SK-N-SH treated with all-trans-retinoic acid at 6 μM for 48 hours (cell line): ENCODE measurements around the gene ADGRG1.

Source experiments
- ATAC-seq: fragments of 200-7000 bp; cut with Tn5 transposase; 3 replicates; pipeline ENCODE4 v1.9.1; 2020; ENCODE audit warnings: mild to moderate bottlenecking, moderate library complexity
- ARNTL ChIP-seq: fragments of 450-650 bp; formaldehyde crosslinking; IDR thresholded peaks from 2 replicates; pipeline ENCODE4 v1.5.0; 2020; ENCODE audit warnings: low read depth, mild to moderate bottlenecking, moderate library complexity, borderline replicate concordance
- CSDC2 ChIP-seq: fragments of 250-450 bp; sonication (Bioruptor Pico); IDR thresholded peaks from 2 replicates; pipeline ENCODE4 v1.5.0; 2020; ENCODE audit warnings: mild to moderate bottlenecking, moderate library complexity
- CSRNP3 ChIP-seq: fragments of 250-450 bp; sonication (Bioruptor Pico); IDR thresholded peaks from 2 replicates; pipeline ENCODE4 v1.5.1; 2021; ENCODE audit warnings: mild to moderate bottlenecking, moderate library complexity
- GLIS3 ChIP-seq: fragments of 250-450 bp; sonication (Bioruptor Pico); IDR thresholded peaks from 2 replicates; pipeline ENCODE4 v1.5.0; 2020; ENCODE audit warnings: mild to moderate bottlenecking, moderate library complexity
- ISL1 ChIP-seq: fragments of 250-450 bp; sonication (Bioruptor Pico); IDR thresholded peaks from 2 replicates; pipeline ENCODE4 v2.1.2; 2022; ENCODE audit warnings: mild to moderate bottlenecking, moderate library complexity
- OSR1 ChIP-seq: fragments of 250-450 bp; sonication (Bioruptor Pico); IDR thresholded peaks from 2 replicates; pipeline ENCODE4 v1.8.0; 2022; ENCODE audit warnings: moderate library complexity, mild to moderate bottlenecking, inconsistent platforms
- PATZ1 ChIP-seq: fragments of 250-450 bp; sonication (Bioruptor Pico); IDR thresholded peaks from 2 replicates; pipeline ENCODE4 v1.8.0; 2020; ENCODE audit warnings: mild to moderate bottlenecking, moderate library complexity, borderline replicate concordance
- POU6F1 ChIP-seq: fragments of 250-450 bp; sonication (Bioruptor Pico); IDR thresholded peaks from 2 replicates; pipeline ENCODE4 v1.8.0; 2021; ENCODE audit warnings: low read depth, mild to moderate bottlenecking, moderate library complexity, borderline replicate concordance
- PPARA ChIP-seq: fragments of 250-450 bp; sonication (Bioruptor Pico); IDR thresholded peaks from 2 replicates; pipeline ENCODE4 v1.5.0; 2020; ENCODE audit warnings: mild to moderate bottlenecking, borderline replicate concordance
- RARB ChIP-seq: fragments of 250-450 bp; sonication (Bioruptor Pico); IDR thresholded peaks from 2 replicates; pipeline ENCODE4 v1.8.0; 2021; ENCODE audit warnings: mild to moderate bottlenecking, moderate library complexity
- ZC3H10 ChIP-seq: fragments of 250-450 bp; sonication (Bioruptor Pico); IDR thresholded peaks from 2 replicates; pipeline ENCODE4 v1.5.1; 2021; ENCODE audit warnings: mild to moderate bottlenecking, moderate library complexity
- ZFP3 ChIP-seq: fragments of 250-450 bp; sonication (Bioruptor Pico); IDR thresholded peaks from 2 replicates; pipeline ENCODE4 v1.5.0; 2020; ENCODE audit warnings: mild to moderate bottlenecking, moderate library complexity
- ZFP30 ChIP-seq: fragments of 450-650 bp; formaldehyde crosslinking; IDR thresholded peaks from 2 replicates; pipeline ENCODE4 v1.5.0; 2022; ENCODE audit warnings: mild to moderate bottlenecking, moderate library complexity
- ZNF565 ChIP-seq: fragments of 450-650 bp; formaldehyde crosslinking; conservative IDR thresholded peaks from 2 replicates; pipeline ENCODE4 v1.5.0; 2020; ENCODE audit warnings: low read depth, mild to moderate bottlenecking, moderate library complexity
- ZNF70 ChIP-seq: fragments of 450-650 bp; formaldehyde crosslinking; IDR thresholded peaks from 2 replicates; pipeline ENCODE4 v1.5.0; 2020; ENCODE audit warnings: mild to moderate bottlenecking, moderate library complexity
- ZNF8 ChIP-seq: fragments of 450-650 bp; formaldehyde crosslinking; IDR thresholded peaks from 2 replicates; pipeline ENCODE4 v1.5.0; 2020; ENCODE audit warnings: mild to moderate bottlenecking, moderate library complexity
- TF ChIP-seq, protein P1 (sequence below): fragments of 250-450 bp; sonication (Bioruptor Pico); IDR thresholded peaks from 2 replicates; pipeline ENCODE4 v1.5.0; 2020; ENCODE audit warnings: mild to moderate bottlenecking, moderate library complexity

The ADGRG1 gene

DNA sequence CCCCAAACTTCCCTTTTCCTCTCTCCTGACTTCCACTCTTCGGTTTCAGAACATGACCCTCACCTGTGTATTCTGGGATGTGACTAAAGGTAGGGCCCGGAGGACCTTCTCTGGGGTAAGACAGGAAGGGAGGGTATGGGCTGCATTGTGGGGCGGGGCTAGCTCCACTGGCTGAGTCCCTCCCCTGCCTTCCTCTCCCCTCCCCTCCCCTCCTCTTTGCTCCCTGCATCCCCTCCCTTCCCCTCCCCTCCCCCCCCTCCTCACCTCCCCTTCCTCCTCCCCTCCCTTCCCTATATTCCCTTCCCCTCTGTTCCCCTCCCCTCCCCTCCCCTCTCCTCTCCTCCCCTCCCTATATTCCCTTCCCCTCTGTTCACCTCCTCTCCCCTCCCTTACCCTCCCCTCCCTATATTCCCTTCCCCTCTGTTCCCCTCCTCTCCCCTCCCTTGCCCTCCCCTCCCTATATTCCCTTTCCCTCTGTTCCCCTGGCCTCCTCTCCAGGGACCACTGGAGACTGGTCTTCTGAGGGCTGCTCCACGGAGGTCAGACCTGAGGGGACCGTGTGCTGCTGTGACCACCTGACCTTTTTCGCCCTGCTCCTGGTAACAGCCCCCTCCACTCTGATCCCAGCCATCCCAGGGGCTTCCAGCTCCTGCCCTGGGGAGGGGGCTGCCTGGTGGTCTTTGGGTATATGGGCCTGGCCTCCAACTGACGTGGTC lies 51.5 kb downstream of the ADGRG1 start:
- TF ChIP-seq RARB (CRISPR knock-in tag), result no peak
- no peak for TF ChIP-seq ISL1 (CRISPR knock-in tag)
- no peak for TF ChIP-seq ARNTL
- no peak for ATAC-seq

GRCh38 chr16:57680842-57681375 lies 52.5 kb downstream of the ADGRG1 start:
- no peak for ATAC-seq
- no peak for TF ChIP-seq ISL1 (CRISPR knock-in tag)

DNA sequence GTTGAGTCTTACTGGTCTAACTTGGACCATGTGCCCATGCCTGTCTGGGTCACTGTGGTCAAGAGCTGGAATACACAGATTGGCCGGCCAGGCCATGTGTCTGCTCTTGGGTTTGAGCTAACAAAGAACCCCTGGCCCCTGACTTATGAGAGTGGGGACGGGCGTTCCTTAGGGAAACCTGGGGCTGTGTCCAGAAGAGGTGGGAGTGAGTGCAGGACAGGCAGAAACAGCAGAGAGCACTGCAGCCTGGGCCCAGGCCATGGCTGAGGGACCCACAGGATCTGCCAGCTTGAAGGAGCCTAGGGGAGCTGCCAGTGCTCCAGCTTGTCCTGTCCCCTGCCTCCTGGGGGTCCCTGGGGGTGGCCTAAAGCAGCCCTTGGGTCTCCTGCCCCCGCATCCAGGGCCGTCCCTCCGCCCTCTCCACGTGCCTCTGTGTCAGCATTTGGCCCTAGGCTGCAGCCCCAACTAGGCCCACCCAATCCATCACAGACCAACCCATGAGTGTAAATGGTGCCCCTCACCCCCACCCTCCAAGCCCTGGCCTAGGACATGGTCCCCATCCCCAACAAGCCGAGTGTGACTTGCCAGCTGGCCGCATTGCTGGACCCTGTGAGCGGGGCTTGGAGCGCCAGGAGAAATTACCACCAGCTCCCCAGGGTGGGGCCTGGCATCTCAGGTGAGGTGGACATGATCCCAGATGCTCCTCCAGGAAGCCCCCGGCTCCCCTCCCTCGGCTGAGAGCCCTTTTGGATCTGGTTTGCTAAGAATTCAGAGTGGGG lies 53.7 kb downstream of the ADGRG1 start:
- TF ChIP-seq CSRNP3 (CRISPR knock-in tag) (no peak), PPARA (CRISPR knock-in tag) (no peak), CSDC2 (CRISPR knock-in tag) (no peak), ZC3H10 (no peak), ZNF565 (CRISPR knock-in tag) (no peak), ZNF8 (CRISPR knock-in tag) (no peak), ZFP30 (CRISPR knock-in tag) (no peak), ZNF70 (no peak), PATZ1 (CRISPR knock-in tag) (no peak), GLIS3 (no peak), ARNTL (no peak)
- TF ChIP-seq, protein P1, sequence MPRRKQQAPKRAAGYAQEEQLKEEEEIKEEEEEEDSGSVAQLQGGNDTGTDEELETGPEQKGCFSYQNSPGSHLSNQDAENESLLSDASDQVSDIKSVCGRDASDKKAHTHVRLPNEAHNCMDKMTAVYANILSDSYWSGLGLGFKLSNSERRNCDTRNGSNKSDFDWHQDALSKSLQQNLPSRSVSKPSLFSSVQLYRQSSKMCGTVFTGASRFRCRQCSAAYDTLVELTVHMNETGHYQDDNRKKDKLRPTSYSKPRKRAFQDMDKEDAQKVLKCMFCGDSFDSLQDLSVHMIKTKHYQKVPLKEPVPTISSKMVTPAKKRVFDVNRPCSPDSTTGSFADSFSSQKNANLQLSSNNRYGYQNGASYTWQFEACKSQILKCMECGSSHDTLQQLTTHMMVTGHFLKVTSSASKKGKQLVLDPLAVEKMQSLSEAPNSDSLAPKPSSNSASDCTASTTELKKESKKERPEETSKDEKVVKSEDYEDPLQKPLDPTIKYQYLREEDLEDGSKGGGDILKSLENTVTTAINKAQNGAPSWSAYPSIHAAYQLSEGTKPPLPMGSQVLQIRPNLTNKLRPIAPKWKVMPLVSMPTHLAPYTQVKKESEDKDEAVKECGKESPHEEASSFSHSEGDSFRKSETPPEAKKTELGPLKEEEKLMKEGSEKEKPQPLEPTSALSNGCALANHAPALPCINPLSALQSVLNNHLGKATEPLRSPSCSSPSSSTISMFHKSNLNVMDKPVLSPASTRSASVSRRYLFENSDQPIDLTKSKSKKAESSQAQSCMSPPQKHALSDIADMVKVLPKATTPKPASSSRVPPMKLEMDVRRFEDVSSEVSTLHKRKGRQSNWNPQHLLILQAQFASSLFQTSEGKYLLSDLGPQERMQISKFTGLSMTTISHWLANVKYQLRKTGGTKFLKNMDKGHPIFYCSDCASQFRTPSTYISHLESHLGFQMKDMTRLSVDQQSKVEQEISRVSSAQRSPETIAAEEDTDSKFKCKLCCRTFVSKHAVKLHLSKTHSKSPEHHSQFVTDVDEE (CRISPR knock-in tag), result no peak

DNA sequence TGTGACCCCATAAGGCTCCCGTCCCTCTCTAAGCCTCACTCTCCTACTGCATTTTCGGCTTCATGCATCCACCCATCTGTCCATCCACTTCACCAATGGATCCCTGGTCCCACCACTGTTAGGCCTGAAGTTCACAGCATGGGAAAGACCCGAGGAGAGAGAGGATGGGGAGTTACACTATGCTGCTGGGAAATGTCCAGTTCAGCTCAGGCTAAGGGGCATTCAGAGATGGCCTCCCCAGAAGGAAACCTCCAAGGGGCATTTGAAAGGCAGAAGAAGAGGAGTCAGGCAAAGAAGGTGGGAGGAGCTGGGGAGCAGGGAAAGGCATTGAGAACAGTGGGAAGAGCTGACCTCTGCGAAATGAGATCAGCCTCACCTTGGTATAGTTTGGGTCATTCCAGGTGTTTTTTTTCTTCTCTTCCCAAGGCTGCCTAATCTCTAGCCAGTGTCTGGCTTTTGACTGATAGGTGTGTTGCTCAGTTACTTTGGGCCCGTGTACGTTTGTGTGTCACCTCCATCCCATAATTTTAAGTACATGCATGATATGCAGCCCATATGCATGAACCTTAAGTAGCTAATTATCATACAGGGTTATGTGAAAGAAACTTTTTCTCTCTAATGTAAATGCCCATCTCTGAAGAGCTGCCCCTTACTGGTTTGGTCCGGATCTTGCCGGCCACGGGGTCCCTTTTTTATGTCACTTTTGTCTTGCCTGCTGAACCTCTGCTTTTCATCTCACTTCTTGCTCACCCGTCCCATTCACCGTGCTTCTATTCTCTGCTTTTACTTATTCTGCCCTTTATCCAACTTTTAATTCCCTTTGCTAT lies 54.6 kb downstream of the ADGRG1 start:
- no peak for ATAC-seq
- TF ChIP-seq ARNTL, result no peak
- TF ChIP-seq ZFP3 (CRISPR knock-in tag), result no peak
- TF ChIP-seq ZNF565 (CRISPR knock-in tag), result no peak

More for the DNA sequence above, 53.7 kb downstream of the ADGRG1 start:
- no peak for ATAC-seq

DNA sequence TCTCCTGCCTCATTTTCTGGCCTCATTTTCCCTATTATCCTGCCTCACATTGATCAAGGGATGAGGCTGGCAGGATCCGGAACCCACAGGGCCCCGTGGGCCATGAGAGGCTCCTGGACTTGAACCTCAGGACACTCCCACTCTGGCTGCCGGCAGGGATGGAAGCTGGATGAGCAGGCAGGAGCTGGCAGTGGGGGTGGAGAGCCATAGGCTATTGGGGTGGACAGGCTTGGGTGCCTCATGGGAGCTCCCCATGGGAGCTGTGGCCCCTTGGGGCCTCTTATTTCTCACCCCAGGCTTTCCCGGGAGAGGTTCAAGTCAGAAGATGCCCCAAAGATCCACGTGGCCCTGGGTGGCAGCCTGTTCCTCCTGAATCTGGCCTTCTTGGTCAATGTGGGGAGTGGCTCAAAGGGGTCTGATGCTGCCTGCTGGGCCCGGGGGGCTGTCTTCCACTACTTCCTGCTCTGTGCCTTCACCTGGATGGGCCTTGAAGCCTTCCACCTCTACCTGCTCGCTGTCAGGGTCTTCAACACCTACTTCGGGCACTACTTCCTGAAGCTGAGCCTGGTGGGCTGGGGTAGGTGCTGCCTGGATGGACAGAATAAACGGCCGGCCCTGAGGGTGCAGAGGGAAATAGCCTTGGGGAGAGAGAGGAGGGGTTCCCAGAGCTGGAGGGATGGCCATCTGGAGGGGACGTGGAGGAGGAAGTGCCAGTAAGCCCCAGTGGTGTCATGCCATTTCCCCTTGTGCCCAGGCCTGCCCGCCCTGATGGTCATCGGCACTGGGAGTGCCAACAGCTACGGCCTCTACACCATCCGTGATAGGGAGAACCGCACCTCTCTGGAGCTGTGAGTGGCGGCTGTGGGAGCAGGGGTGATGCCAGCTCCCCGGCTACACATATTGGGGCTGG lies 55.5 kb downstream of the ADGRG1 start:
- no peak for ATAC-seq
- no peak for TF ChIP-seq CSDC2 (CRISPR knock-in tag)
- TF ChIP-seq PPARA (CRISPR knock-in tag), result no peak
- no peak for TF ChIP-seq CSRNP3 (CRISPR knock-in tag)
- TF ChIP-seq ZNF70, result no peak
- TF ChIP-seq POU6F1, result no peak
- no peak for TF ChIP-seq OSR1 (CRISPR knock-in tag)
- TF ChIP-seq ISL1 (CRISPR knock-in tag), result no peak
- no peak for TF ChIP-seq PATZ1 (CRISPR knock-in tag)
